Measurements from ENCODE around the gene UNK.

UNK gene

DNA sequence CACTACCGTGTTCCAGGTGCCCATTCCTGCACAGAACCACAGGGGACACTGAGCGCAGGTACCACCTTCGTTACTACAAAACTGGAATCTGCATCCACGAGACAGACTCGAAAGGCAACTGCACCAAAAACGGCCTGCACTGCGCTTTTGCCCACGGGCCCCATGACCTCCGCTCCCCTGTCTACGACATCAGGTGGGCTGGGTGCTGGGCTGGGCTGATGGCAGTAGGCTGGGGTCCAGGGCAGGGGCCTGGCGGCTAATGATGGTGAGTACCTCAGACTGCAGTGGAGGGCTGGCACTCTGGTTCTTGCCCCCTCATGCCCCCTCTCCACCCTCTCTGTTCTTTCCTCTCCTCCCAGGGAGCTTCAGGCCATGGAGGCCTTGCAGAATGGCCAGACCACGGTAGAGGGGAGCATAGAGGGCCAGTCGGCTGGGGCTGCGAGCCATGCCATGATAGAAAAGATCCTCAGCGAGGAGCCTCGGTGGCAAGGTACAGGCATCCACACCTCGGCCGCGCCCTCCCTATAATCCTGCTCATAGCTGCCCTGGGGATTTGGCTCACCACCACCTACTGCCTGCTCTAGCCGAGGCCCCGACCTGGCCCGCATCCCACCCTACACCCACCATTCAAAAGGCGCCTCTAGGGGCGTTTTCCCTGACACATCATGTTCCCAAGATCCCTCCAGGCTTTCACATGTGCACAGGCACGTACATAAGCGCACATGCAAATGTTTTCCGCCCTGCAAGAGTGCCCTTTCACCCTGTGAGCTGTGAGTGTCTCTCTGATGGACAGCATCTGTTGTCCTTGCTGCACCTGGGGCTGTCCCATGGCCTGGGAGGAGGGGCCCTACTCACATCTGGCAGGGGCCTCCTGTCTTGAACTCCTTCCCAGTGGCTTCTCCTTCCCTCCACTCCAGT, 27.7 kb downstream of the UNK start (continued):
- TF ChIP-seq, protein P1, sequence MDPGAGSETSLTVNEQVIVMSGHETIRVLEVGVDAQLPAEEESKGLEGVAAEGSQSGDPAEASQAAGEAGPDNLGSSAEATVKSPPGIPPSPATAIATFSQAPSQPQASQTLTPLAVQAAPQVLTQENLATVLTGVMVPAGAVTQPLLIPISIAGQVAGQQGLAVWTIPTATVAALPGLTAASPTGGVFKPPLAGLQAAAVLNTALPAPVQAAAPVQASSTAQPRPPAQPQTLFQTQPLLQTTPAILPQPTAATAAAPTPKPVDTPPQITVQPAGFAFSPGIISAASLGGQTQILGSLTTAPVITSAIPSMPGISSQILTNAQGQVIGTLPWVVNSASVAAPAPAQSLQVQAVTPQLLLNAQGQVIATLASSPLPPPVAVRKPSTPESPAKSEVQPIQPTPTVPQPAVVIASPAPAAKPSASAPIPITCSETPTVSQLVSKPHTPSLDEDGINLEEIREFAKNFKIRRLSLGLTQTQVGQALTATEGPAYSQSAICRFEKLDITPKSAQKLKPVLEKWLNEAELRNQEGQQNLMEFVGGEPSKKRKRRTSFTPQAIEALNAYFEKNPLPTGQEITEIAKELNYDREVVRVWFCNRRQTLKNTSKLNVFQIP (CRISPR knock-in tag; IDR thresholded peaks at IDR 0.05; ENCODE audit: borderline replicate concordance, low read depth) = no peak

DNA sequence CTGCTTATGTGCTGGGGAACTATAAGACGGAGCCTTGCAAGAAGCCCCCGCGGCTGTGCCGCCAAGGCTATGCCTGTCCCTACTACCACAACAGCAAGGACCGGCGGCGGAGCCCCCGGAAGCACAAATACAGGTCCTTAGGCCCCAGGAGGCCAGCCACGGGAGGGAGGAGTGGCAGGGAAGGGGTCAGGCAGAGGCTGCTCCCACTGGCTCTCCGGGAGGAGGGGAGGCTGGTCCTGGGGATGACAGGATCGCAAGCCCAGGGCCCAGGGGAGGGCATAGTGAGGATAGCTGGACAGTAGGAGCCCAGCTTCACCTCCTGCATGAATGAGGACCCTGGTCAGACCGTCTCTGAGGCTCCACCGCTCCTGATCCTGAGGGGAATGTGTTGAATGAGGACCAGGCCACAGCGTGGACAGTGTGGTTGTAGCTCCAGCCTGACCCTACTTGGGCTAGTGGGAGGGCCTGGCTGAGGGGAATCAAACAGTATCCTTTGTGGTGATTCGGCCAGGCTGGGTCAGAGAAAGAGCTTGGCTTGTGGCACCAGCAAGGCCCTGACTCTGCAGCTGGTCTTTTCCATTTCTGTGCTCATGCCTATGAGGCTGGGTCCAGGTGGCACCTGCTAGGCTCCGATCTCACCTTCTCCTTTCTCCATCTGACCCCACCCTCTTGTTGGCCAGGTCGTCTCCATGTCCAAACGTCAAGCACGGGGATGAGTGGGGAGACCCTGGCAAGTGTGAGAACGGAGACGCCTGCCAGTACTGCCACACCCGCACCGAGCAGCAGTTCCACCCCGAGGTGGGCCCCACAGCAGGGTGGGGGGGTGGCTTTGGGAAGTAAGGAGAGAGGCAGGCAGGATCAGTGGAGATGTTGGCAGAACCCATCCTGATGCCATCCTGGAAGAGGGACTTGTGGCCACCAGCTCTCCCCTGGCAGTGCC, 28.7 kb downstream of the UNK start:
- ATAC-seq = no peak
- TF ChIP-seq, protein P1 (CRISPR knock-in tag; IDR thresholded peaks at IDR 0.05; ENCODE audit: borderline replicate concordance, low read depth) = no peak
- no peak for TF ChIP-seq TCF4 (CRISPR knock-in tag; IDR thresholded peaks at IDR 0.05; ENCODE audit: borderline replicate concordance)
- no peak for TF ChIP-seq SNAI2 (CRISPR knock-in tag; IDR thresholded peaks at IDR 0.05)
- TF ChIP-seq OSR1 (CRISPR knock-in tag; IDR thresholded peaks at IDR 0.05) = no peak
- TF ChIP-seq ISL1 (CRISPR knock-in tag; IDR thresholded peaks at IDR 0.05) = no peak

DNA sequence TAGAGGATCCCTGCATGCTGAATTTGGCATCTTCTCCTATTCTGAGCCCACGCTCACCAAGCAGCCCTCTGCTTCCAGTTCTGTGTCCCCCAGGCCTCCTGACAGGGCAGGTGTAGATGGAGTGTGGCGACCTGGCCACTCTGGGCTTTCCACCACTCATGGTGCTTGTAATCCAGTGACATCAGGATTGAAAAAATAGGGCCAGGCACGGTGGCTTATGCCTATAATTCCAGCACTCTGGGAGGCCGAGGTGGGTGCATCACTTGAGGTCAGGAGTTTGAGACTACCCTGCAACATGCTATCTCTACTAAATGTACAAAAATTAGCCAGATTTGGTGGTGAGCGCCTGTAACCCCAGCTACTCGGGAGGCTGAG, 29.4 kb downstream of the UNK start:
- no peak for ATAC-seq
- TF ChIP-seq, protein P2, sequence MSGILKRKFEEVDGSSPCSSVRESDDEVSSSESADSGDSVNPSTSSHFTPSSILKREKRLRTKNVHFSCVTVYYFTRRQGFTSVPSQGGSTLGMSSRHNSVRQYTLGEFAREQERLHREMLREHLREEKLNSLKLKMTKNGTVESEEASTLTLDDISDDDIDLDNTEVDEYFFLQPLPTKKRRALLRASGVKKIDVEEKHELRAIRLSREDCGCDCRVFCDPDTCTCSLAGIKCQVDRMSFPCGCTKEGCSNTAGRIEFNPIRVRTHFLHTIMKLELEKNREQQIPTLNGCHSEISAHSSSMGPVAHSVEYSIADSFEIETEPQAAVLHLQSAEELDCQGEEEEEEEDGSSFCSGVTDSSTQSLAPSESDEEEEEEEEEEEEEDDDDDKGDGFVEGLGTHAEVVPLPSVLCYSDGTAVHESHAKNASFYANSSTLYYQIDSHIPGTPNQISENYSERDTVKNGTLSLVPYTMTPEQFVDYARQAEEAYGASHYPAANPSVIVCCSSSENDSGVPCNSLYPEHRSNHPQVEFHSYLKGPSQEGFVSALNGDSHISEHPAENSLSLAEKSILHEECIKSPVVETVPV (CRISPR knock-in tag; IDR thresholded peaks at IDR 0.05) = no peak
- TF ChIP-seq, protein P1 (CRISPR knock-in tag; IDR thresholded peaks at IDR 0.05; ENCODE audit: borderline replicate concordance, low read depth) = no peak
- no peak for TF ChIP-seq ZNF8 (CRISPR knock-in tag; IDR thresholded peaks at IDR 0.05)
- TF ChIP-seq OSR1 (CRISPR knock-in tag; IDR thresholded peaks at IDR 0.05) = no peak
- TF ChIP-seq CSDC2 (CRISPR knock-in tag; IDR thresholded peaks at IDR 0.05) = no peak
- TF ChIP-seq, protein P3, sequence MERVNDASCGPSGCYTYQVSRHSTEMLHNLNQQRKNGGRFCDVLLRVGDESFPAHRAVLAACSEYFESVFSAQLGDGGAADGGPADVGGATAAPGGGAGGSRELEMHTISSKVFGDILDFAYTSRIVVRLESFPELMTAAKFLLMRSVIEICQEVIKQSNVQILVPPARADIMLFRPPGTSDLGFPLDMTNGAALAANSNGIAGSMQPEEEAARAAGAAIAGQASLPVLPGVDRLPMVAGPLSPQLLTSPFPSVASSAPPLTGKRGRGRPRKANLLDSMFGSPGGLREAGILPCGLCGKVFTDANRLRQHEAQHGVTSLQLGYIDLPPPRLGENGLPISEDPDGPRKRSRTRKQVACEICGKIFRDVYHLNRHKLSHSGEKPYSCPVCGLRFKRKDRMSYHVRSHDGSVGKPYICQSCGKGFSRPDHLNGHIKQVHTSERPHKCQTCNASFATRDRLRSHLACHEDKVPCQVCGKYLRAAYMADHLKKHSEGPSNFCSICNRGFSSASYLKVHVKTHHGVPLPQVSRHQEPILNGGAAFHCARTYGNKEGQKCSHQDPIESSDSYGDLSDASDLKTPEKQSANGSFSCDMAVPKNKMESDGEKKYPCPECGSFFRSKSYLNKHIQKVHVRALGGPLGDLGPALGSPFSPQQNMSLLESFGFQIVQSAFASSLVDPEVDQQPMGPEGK (CRISPR knock-in tag; IDR thresholded peaks at IDR 0.05; ENCODE audit: borderline replicate concordance) = no peak
- no peak for TF ChIP-seq TCF4 (CRISPR knock-in tag; IDR thresholded peaks at IDR 0.05; ENCODE audit: borderline replicate concordance)
- no peak for TF ChIP-seq RARB (CRISPR knock-in tag; IDR thresholded peaks at IDR 0.05)
- TF ChIP-seq, protein P4, sequence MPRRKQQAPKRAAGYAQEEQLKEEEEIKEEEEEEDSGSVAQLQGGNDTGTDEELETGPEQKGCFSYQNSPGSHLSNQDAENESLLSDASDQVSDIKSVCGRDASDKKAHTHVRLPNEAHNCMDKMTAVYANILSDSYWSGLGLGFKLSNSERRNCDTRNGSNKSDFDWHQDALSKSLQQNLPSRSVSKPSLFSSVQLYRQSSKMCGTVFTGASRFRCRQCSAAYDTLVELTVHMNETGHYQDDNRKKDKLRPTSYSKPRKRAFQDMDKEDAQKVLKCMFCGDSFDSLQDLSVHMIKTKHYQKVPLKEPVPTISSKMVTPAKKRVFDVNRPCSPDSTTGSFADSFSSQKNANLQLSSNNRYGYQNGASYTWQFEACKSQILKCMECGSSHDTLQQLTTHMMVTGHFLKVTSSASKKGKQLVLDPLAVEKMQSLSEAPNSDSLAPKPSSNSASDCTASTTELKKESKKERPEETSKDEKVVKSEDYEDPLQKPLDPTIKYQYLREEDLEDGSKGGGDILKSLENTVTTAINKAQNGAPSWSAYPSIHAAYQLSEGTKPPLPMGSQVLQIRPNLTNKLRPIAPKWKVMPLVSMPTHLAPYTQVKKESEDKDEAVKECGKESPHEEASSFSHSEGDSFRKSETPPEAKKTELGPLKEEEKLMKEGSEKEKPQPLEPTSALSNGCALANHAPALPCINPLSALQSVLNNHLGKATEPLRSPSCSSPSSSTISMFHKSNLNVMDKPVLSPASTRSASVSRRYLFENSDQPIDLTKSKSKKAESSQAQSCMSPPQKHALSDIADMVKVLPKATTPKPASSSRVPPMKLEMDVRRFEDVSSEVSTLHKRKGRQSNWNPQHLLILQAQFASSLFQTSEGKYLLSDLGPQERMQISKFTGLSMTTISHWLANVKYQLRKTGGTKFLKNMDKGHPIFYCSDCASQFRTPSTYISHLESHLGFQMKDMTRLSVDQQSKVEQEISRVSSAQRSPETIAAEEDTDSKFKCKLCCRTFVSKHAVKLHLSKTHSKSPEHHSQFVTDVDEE (CRISPR knock-in tag; IDR thresholded peaks at IDR 0.05) = no peak
- TF ChIP-seq PPARA (CRISPR knock-in tag; IDR thresholded peaks at IDR 0.05; ENCODE audit: borderline replicate concordance) = no peak
- TF ChIP-seq, protein P5, sequence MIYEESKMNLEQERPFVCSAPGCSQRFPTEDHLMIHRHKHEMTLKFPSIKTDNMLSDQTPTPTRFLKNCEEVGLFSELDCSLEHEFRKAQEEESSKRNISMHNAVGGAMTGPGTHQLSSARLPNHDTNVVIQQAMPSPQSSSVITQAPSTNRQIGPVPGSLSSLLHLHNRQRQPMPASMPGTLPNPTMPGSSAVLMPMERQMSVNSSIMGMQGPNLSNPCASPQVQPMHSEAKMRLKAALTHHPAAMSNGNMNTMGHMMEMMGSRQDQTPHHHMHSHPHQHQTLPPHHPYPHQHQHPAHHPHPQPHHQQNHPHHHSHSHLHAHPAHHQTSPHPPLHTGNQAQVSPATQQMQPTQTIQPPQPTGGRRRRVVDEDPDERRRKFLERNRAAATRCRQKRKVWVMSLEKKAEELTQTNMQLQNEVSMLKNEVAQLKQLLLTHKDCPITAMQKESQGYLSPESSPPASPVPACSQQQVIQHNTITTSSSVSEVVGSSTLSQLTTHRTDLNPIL (CRISPR knock-in tag; IDR thresholded peaks at IDR 0.05; ENCODE audit: low read depth) = no peak

Data from SK-N-SH treated with all-trans-retinoic acid at 6 μM for 48 hours (cell line).